ENCODE measurements around the gene RANGAP1.

Gene RANGAP1

DNA sequence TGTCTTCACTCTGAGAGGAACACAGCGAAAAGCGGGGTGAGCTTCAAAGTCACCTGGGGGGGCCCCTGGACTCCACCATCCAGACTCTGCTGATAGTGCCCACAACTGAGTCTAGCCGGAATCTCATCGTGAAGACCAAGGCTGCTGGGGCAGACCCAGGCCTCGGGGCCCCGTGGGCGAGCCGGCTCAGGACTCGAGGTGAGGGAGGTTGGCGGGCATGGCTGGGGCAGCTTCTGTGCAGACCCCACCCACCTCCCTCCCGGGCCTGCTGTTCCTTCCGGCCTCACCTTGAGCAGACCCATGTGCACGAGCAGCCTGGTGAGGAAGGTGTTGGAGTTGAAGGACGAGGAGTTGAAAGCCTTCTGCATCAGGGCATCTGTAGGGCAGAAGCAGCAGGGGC, 36.5 kb downstream of the RANGAP1 start:
- no peak for ATAC-seq
- no peak for TF ChIP-seq ZFP3 (CRISPR knock-in tag; IDR thresholded peaks at IDR 0.05)
- TF ChIP-seq, protein P1, sequence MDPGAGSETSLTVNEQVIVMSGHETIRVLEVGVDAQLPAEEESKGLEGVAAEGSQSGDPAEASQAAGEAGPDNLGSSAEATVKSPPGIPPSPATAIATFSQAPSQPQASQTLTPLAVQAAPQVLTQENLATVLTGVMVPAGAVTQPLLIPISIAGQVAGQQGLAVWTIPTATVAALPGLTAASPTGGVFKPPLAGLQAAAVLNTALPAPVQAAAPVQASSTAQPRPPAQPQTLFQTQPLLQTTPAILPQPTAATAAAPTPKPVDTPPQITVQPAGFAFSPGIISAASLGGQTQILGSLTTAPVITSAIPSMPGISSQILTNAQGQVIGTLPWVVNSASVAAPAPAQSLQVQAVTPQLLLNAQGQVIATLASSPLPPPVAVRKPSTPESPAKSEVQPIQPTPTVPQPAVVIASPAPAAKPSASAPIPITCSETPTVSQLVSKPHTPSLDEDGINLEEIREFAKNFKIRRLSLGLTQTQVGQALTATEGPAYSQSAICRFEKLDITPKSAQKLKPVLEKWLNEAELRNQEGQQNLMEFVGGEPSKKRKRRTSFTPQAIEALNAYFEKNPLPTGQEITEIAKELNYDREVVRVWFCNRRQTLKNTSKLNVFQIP (CRISPR knock-in tag; IDR thresholded peaks at IDR 0.05; ENCODE audit: borderline replicate concordance, low read depth) = no peak
- no peak for TF ChIP-seq GLIS3 (CRISPR knock-in tag; IDR thresholded peaks at IDR 0.05)
- TF ChIP-seq, protein P2, sequence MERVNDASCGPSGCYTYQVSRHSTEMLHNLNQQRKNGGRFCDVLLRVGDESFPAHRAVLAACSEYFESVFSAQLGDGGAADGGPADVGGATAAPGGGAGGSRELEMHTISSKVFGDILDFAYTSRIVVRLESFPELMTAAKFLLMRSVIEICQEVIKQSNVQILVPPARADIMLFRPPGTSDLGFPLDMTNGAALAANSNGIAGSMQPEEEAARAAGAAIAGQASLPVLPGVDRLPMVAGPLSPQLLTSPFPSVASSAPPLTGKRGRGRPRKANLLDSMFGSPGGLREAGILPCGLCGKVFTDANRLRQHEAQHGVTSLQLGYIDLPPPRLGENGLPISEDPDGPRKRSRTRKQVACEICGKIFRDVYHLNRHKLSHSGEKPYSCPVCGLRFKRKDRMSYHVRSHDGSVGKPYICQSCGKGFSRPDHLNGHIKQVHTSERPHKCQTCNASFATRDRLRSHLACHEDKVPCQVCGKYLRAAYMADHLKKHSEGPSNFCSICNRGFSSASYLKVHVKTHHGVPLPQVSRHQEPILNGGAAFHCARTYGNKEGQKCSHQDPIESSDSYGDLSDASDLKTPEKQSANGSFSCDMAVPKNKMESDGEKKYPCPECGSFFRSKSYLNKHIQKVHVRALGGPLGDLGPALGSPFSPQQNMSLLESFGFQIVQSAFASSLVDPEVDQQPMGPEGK (CRISPR knock-in tag; IDR thresholded peaks at IDR 0.05; ENCODE audit: borderline replicate concordance) = no peak
- TF ChIP-seq CSDC2 (CRISPR knock-in tag; IDR thresholded peaks at IDR 0.05) = no peak
- TF ChIP-seq TCF4 (CRISPR knock-in tag; IDR thresholded peaks at IDR 0.05; ENCODE audit: borderline replicate concordance) = no peak
- no peak for TF ChIP-seq ZNF8 (CRISPR knock-in tag; IDR thresholded peaks at IDR 0.05)
- no peak for TF ChIP-seq ARNTL (CRISPR knock-in tag; IDR thresholded peaks at IDR 0.05; ENCODE audit: borderline replicate concordance, low read depth)
- TF ChIP-seq, protein P3, sequence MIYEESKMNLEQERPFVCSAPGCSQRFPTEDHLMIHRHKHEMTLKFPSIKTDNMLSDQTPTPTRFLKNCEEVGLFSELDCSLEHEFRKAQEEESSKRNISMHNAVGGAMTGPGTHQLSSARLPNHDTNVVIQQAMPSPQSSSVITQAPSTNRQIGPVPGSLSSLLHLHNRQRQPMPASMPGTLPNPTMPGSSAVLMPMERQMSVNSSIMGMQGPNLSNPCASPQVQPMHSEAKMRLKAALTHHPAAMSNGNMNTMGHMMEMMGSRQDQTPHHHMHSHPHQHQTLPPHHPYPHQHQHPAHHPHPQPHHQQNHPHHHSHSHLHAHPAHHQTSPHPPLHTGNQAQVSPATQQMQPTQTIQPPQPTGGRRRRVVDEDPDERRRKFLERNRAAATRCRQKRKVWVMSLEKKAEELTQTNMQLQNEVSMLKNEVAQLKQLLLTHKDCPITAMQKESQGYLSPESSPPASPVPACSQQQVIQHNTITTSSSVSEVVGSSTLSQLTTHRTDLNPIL (CRISPR knock-in tag; IDR thresholded peaks at IDR 0.05; ENCODE audit: low read depth) = no peak
- no peak for TF ChIP-seq ZNF70 (CRISPR knock-in tag; IDR thresholded peaks at IDR 0.05)
- no peak for TF ChIP-seq ZFP30 (CRISPR knock-in tag; IDR thresholded peaks at IDR 0.05)
- TF ChIP-seq, protein P4, sequence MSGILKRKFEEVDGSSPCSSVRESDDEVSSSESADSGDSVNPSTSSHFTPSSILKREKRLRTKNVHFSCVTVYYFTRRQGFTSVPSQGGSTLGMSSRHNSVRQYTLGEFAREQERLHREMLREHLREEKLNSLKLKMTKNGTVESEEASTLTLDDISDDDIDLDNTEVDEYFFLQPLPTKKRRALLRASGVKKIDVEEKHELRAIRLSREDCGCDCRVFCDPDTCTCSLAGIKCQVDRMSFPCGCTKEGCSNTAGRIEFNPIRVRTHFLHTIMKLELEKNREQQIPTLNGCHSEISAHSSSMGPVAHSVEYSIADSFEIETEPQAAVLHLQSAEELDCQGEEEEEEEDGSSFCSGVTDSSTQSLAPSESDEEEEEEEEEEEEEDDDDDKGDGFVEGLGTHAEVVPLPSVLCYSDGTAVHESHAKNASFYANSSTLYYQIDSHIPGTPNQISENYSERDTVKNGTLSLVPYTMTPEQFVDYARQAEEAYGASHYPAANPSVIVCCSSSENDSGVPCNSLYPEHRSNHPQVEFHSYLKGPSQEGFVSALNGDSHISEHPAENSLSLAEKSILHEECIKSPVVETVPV (CRISPR knock-in tag; IDR thresholded peaks at IDR 0.05) = no peak
- no peak for TF ChIP-seq ESRRG (CRISPR knock-in tag; IDR thresholded peaks at IDR 0.05)
- no peak for TF ChIP-seq OSR1 (CRISPR knock-in tag; IDR thresholded peaks at IDR 0.05)
- no peak for TF ChIP-seq TOX (CRISPR knock-in tag; IDR thresholded peaks at IDR 0.05; ENCODE audit: borderline replicate concordance)
- no peak for TF ChIP-seq PPARA (CRISPR knock-in tag; IDR thresholded peaks at IDR 0.05; ENCODE audit: borderline replicate concordance)
- TF ChIP-seq ISL1 (CRISPR knock-in tag; IDR thresholded peaks at IDR 0.05) = no peak
- TF ChIP-seq RARB (CRISPR knock-in tag; IDR thresholded peaks at IDR 0.05) = no peak

DNA sequence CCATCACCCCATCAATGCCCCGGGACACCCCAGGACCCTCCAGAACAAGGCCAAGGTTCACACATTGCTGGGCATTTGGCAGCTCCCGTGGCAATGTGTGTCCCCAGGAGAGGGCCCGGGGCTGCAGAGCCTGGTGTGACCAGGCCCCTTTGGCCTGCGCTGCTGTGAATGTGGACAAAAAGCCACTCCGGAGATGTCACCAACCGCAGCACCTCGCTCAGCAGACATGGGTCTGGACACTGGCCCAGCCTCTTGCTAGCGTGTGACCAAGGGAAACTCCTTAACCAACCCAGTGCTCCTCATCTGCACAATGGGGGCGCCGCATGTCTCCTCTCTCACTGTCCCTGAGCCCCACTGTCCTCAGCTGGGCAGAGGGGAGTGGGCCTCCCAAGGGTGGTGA, 37.2 kb downstream of the RANGAP1 start:
- no peak for ATAC-seq
- TF ChIP-seq, protein P1 (CRISPR knock-in tag; IDR thresholded peaks at IDR 0.05; ENCODE audit: borderline replicate concordance, low read depth) = no peak
- TF ChIP-seq ZNF8 (CRISPR knock-in tag; IDR thresholded peaks at IDR 0.05) (no peak), ZFP30 (CRISPR knock-in tag; IDR thresholded peaks at IDR 0.05) (no peak), SNAI2 (CRISPR knock-in tag; IDR thresholded peaks at IDR 0.05) (no peak), OSR1 (CRISPR knock-in tag; IDR thresholded peaks at IDR 0.05) (no peak), ARNTL (CRISPR knock-in tag; IDR thresholded peaks at IDR 0.05; ENCODE audit: borderline replicate concordance, low read depth) (no peak), GLIS3 (CRISPR knock-in tag; IDR thresholded peaks at IDR 0.05) (no peak), BACH2 (CRISPR knock-in tag; IDR thresholded peaks at IDR 0.05; ENCODE audit: borderline replicate concordance) (no peak), PPARA (CRISPR knock-in tag; IDR thresholded peaks at IDR 0.05; ENCODE audit: borderline replicate concordance) (no peak), ZNF70 (CRISPR knock-in tag; IDR thresholded peaks at IDR 0.05) (no peak), TCF4 (CRISPR knock-in tag; IDR thresholded peaks at IDR 0.05; ENCODE audit: borderline replicate concordance) (no peak), ZNF565 (CRISPR knock-in tag; conservative IDR thresholded peaks at IDR 0.05; ENCODE audit: low read depth) (no peak), TOX (CRISPR knock-in tag; IDR thresholded peaks at IDR 0.05; ENCODE audit: borderline replicate concordance) (no peak), ZFP3 (CRISPR knock-in tag; IDR thresholded peaks at IDR 0.05) (no peak)
- TF ChIP-seq, protein P3 (CRISPR knock-in tag; IDR thresholded peaks at IDR 0.05; ENCODE audit: low read depth) = no peak
- TF ChIP-seq, protein P5, sequence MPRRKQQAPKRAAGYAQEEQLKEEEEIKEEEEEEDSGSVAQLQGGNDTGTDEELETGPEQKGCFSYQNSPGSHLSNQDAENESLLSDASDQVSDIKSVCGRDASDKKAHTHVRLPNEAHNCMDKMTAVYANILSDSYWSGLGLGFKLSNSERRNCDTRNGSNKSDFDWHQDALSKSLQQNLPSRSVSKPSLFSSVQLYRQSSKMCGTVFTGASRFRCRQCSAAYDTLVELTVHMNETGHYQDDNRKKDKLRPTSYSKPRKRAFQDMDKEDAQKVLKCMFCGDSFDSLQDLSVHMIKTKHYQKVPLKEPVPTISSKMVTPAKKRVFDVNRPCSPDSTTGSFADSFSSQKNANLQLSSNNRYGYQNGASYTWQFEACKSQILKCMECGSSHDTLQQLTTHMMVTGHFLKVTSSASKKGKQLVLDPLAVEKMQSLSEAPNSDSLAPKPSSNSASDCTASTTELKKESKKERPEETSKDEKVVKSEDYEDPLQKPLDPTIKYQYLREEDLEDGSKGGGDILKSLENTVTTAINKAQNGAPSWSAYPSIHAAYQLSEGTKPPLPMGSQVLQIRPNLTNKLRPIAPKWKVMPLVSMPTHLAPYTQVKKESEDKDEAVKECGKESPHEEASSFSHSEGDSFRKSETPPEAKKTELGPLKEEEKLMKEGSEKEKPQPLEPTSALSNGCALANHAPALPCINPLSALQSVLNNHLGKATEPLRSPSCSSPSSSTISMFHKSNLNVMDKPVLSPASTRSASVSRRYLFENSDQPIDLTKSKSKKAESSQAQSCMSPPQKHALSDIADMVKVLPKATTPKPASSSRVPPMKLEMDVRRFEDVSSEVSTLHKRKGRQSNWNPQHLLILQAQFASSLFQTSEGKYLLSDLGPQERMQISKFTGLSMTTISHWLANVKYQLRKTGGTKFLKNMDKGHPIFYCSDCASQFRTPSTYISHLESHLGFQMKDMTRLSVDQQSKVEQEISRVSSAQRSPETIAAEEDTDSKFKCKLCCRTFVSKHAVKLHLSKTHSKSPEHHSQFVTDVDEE (CRISPR knock-in tag; IDR thresholded peaks at IDR 0.05) = no peak
- TF ChIP-seq, protein P2 (CRISPR knock-in tag; IDR thresholded peaks at IDR 0.05; ENCODE audit: borderline replicate concordance) = no peak

Measured in SK-N-SH treated with all-trans-retinoic acid at 6 μM for 48 hours (cell line).